Activated CD4-positive, alpha-beta T cell treated with anti-CD3 and anti-CD28 coated beads for 48 hours (primary cell): ENCODE data around the gene IL1B.

Source experiments
- DNase-seq: peaks from one replicate; pipeline ENCODE4 v3.0.0-alpha.2; 2020

IL1B gene

DNA sequence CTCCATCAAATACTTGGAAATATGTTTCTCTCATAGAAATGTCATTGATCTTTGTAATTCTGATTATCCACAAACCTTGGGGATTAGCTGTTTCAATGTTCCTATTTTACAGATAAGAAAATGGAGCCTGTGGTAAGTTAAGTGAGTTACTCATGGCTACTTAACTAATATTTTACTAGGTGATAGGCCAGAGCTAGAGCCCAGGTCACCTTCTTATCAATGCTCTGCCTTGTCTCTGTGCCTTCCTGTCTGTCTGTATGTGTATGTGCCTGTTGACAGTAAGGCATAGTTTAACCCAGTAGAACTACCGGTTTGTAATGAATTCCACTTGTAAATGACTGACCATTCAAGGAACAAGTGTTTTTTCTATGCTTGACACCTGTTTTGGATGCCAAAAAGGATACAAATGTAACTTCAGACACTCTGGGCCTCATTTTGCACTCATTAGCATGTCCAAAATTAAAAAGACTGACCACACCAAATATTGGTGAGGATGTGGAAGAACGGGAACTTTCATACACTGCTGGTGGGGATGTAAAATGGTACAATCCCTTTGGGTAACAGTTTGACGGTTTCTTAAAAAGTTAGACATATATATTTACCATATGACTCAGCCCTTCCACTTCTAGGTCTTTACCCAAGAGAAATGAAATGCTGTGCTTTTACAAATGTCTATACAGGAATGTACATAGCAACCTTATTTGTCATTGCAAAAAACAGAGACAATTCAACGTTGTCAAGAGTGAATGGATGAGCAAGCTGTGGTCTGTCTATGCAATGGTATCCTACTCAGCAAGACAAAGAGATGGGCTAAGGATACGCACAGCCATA is 32.7 kb downstream of the IL1B start:
- no peak for DNase-seq

DNA sequence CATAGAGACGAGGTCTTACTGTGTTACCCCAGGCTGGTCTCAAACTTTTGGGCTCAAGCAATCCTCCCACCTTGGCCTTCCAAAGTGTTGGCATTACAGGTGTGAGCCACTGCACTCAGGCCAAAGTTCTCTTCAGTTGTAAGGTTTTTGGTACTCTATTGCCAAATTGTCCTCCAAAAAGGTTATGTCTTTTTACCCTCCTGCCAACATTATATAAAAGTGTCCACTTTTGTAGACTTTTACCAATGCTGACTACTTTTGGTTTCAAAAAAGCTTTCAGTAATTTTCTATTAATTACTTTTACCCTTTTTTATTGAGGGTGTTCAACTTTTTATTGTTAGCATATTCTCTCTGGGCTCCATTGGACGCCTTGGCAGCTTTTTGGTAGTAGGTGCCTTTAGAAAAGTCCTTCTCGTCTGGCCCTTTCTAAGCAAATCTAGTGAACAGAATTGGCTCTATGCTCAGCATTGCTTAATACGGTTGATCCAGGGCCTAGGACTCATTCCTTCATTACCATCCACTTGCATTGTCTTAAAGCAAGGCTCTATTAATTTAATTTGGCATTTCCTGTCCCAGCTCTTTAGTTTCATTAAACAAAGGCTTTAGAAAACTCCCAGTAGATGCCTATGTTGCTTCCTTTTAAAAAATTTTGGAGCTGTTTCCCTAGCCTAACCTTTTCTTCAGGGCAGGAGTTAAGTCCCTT is 35.5 kb downstream of the IL1B start:
- no peak for DNase-seq

DNA sequence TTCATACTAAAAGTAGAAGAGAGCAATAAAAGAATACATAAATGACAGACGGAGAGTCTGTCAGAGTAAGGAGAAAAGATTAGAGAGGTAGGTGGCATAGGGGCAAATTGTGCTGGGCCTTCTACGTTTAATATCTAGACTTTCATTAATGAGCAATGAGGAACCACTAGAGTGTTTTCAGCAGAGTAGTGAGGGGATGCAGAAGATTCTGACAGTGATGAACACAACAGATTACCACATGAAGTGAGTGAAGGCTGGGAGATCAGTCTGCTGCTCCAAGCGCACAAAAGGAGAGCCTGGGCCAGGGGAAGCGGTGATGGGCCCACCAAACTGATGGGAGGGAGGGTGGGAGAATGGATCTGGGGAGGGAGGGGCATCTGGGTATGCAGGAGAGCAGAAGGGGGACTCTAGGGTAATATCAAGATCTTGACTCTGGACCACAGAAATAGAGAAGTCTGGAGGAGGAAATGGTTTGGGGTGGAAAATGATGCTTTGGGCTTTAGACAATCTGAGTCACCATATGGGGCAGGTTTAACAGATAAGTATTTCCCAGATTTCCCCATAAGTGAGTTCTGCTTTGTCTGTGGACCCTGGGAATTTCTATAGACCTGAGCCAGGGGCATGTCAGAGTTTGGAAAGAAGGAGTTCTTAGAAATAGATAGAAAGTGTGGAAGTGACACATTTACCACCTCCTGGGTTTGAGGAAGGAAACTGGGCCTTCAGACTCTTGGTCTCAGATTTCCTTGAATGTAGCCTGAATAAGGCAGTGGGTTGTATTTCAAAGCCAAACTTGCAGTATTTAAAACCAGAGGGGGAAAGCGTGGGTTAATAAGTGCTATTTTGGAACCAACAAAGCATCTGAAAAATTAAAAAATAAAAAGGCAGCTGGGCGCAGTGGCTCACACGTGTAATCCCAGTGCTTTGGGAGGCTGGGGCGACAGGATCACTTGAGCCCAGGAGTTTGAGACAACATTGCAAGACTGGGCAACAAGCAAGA is 37.3 kb downstream of the IL1B start:
- DNase-seq: no peak

DNA sequence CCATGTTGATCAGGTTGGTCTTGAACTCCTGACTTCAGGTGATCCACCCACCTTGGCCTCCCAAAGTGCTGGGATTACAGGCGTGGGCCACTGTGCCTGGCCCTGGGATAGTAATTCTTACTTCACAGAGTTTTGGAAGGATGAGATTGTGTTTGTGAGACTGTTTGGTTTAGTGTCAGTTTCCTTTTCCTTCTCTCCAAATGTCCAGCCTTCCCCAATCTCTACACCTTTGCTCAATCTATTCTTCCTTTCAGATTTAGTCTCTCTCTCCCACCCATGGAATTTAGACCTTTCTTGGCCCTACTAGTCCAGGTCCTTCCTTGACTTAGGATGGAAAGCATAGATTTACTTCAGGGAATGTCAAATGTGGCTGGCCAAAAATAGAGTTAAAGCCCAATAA is 40.1 kb downstream of the IL1B start:
- DNase-seq: no peak

DNA sequence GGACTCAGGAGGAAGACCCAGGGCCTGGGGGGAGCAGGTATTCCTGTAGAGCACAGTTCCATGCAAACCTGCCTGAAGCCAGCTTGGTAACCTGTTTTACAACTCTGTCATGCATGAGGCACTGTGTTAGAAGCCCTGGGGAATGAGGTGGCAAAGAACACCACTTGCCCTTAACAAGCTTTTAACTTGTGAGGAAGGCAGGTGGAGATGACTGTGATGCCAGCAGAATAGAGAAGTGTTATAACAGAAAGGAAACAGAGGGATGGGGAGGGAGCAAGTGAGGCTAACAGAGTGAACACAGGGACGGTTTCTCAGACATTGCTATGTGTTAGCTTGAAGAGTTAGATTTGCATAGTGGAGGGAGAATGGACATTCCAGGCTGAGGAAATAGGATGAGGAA is 40.8 kb downstream of the IL1B start:
- DNase-seq: no peak

DNA sequence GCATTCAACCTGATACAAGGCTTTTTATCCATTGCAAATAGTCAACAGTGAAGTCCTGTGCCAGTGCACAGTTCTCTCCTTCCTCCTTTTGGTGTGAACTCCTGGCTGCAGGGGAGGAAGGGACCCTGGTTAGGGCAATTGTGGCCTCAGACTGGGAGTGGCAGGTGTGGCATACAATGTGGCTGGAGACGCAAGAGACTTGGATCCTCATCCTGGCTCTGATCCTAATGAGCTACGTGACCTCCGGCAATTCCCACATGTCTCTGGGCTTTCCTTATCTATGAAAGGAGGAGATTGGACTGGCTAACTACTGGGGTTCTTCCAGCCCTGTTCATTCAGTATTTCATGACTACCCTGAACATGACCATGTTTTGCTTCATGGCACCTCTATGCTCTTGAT is 41.7 kb downstream of the IL1B start:
- no peak for DNase-seq

DNA sequence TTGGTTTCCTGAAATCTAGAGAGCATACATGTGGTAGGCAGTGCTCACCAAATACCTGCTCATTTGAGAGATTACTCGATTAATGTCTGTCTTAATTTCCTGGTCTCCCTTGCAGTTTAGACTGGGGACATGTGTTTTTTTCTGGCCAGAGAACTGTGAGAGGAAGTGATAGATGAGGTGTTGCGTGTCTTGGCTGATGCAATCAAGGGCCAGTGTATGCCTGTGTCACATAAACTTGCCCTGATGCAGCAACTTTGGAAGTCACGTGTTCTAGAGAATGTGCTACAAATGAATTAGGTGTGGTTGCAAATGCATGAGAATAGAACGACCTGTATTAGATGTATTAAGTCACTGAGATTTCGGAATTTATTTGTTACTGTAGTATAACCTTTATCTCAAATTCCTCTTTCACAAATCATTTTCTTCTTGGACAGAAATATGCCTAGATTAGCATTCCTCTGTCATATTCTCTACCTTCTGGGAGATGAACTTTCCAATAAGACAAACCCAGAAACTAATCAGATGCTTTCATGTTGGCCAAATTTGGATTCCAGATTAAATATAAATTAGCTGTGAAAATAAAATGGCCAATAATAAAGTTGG is 42.3 kb downstream of the IL1B start:
- peak; percentile 32 for DNase-seq

DNA sequence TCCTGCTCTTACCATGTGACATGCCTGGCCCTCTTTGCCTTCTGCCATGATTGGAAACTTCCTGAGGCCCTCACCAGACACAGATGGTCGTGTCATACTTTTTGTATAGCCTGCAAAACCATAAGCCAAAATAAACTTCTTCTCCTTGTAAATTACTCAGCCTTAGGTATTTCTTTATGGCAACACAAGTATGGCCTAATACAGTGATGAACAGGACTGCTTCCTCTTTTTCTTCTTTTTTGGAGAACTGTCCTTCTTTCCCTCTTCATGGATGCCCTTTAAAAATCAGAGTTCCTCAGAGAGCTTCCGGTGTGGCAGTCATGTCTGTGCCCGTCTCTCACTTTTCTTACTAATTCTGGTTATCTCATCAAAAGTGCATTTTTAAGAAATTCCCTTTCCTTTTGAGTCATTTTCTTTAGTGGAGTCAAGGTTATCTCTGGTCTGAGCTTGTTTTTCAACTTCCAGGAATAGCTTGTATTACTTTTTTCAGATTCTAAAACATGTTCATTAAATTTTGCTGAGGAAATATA is 43.1 kb downstream of the IL1B start:
- no peak for DNase-seq

DNA sequence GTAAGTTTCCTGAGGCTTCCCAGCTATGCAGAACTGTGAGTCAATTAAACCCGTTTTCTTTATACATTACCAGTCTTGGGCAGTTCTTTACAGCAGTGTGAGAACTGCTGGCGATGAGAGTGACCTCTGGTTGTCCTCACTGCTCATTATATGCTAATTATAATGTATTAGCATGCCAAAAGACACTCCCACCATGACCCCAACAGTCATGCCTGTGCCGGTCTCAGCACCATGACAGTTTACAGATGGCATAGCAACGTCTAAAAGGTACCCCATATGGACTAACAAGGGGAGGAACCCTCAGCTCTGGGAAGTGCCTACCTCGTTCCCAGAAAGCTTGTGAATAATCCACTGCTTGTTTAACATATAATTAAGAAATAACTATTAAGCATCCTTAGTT is 44.2 kb downstream of the IL1B start:
- no peak for DNase-seq

DNA sequence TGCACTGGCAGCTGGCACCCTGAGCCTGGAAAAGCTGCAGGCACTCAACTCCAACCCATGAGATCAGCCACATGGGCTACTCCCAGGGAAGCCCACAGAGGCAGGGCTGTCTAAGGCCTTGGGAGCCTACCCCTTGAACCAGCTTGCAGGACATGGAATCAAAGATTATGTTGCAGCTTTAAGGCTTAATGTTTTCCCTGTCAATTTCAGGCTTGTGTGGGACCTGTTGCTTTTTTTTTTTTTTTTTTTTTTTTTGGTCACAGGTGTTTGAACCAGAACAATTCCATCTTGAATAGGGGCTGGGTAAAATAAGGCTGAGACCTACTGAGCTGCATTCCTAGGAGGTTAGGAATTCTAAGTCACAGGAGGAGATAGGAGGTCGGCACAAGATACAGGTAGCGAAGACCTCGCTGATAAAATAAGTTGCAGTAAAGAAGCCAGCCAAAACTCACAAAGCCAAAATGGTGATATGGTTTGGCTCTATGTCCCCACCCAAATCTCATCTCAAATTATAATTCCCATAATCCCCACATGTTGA is 44.8 kb downstream of the IL1B start:
- no peak for DNase-seq

DNA sequence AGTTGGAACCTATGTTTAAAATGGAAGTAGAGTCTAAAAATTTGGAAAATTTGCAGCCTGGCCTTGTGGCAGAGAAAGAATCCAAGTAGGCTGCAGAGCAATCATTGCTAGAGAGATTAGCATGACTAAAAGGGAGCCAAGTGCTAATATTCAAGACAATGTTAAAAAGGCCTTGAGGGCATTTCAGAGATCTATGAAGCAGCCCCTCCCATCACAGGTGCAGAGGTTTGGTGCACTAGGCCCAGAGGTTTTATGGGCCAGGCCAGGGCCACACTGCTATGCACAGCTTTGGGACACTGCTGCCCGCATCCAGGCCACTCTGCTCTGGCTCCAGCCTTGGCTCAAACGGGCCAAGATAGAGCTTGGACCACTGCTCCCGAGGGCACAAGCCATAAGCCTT is 45.6 kb downstream of the IL1B start:
- DNase-seq: no peak

DNA sequence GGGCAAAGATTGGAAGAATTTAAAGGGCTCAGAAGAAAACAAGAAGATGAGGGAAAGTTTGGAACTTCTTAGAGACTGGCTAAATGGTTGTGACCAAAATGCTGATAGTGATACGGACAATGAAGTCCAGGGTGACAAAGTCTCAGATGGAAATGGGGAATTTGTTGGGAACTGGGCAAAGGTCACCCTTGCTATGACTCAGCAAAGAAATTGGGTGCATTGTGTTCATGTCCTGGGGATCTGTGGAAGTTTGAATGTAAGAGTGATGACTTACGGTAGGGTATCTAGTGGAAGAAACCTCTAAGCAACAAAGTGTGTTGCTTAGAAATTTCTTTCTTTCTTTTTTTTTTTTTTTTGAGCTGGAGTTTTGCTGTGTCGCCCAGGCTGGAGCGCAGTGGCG is 46.3 kb downstream of the IL1B start:
- no peak for DNase-seq

DNA sequence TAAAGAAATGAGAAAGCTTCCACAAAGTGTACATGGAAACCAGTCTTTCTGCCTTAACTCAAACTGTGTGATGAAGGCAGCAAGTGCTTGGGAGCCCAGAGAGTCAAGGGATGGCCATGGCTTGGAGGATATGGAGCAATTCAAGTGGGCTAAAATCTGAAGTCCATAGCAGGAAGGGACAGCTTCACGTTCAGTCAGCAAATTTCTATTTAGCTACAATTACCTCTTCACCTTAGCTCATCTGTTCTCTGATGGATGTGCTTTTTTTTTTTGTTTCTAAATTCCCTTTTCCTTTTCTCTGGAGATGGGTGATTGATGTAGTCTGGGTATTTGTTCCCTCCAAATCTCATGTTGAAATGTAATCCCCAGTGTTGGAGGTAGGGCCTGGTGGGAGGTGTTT is 47.4 kb downstream of the IL1B start:
- no peak for DNase-seq

DNA sequence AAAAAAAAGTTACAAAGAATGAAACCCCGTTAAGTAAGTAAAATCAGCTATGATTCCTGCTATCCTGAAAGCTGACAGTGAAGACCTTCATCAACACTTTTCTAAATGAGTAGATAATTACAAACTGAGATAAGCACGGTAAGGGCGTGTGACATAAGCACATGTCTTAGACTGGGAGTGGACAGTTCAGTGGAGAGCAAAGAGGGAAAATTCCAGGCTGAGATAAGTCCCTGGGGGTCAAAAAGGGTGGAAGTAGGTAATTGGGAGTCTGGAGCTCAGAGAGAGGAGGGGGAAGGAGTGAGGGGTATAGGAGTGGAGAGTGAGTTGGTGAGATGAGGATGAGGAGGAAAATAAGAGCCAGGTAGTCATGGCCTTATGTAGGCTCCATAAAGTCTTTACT is 47.9 kb downstream of the IL1B start:
- DNase-seq: no peak

DNA sequence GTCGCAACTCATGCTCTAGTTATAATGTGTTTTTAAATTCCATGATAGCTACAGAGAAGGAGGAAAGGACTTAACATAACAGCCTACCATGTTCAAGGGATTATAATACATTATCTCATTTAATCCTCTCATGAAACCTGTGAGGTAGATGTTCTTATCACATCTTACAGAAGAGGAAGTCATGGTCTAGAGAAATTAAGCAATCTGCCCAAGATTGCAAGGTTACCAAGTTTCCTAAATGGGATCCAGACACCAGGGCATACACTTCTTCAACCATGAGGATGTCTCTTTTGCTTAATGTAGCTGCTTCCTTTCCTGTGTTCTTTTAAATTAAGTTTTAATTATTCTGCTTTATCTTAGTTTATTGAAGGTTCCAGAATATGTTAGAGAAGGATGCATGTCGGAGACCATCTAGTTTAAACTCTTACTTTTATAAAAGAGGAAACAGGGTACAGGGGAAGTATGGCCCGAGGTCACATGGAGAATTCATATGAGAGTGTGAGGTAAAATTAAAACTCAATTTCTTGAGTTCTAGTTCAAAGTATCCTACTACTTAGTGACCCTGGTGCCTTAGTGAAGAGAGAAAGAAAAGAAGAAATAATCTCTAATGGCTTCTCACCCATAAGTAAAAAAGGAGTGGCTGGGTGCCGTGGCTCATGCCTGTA is 48.7 kb downstream of the IL1B start:
- no peak for DNase-seq

DNA sequence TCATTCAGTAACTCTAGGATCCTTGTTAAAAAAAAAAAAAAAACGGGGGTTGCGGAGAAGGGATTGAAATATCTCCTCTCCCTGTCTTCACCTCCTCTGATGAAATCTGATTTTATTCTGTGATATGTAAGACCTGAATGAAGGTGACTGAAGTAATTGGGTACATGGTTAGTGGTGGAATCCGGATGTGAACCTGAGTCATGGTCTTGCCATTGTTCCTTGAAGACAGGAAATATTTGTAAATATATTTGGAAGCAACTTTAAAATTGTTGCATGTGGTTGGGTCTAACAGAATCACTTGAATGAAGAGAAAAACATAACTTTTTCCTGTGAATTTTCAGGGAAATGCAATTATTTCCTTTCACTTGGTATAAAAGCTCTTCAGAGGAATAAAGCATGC is 49.3 kb downstream of the IL1B start:
- DNase-seq: no peak

DNA sequence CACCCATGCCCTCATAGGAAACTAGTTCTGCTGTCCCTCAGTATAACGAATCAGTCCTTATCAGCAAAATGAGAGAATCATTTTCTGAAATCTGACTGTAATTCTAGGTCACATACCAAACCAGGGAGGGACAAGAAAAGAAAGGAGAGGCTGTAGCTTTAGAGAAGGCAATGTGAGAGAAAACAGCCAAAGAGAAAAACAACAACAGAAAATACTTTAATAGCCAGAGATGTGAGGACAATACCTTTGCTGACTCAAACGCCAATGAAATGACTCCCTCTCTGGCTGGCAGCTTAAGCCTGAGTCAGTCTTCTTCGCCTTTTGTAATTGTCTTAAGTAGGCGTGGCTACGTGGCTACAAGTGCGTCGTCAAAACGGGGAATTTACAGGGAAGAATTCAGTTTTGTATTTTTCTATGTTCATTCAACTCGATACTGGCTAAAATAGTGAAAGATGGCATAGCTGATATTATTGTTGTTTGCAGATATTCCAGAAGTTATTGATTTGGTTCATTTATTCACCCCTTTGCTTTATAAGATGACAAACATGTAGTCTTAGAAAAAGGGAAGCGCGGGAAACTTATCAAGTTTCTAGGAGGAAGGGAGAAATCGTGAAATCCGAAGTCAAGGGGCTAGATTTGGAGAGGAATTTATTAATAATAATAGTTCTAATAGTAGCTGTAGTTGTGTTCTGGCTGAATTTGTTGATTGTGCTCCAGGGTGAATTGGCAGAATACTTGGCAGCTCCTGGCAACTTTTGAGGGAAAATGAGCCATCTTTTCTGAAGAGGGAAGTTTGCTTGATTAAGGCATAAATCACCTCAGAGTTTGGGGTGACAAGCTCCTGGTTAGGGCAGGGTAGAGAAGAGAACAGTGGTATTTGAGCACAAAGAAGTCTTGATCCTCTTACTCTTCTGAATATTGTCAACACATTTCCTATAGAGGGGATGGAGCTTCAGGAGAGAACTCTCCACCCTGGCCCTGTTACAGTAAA is 52.1 kb downstream of the IL1B start, which contains the start of gene IL1A:
Gene IL1A, minus strand, starts transcription at position 295 of the 991 bp plus-strand sequence. CDS start 723 bp downstream, outside the sequence.
- DNase-seq: no peak

DNA sequence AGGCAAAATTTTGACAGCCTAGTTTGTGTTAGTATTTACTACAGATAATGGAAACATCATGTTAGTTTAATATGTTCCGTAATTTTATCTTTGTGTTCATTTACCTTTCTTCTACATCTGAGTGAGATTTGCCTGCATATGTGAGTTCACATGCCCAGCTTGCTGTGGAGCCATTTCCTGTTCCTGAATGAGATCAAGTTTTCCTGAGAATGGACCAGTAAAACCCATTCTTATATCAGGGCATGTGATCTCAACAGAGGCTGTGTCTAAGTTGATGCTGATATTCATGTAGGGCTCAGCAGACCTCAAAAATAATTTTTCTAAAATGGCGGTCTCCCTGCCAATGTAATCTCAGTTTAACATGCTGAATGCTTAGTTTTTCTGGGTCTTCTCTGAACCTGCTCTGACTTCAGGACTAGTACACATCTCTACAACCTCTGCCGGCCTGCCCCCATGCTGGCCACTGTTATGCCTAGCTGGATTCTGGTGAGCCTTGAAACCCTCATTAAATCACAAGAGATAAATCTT is 53.3 kb downstream of the IL1B start:
- DNase-seq: no peak

DNA sequence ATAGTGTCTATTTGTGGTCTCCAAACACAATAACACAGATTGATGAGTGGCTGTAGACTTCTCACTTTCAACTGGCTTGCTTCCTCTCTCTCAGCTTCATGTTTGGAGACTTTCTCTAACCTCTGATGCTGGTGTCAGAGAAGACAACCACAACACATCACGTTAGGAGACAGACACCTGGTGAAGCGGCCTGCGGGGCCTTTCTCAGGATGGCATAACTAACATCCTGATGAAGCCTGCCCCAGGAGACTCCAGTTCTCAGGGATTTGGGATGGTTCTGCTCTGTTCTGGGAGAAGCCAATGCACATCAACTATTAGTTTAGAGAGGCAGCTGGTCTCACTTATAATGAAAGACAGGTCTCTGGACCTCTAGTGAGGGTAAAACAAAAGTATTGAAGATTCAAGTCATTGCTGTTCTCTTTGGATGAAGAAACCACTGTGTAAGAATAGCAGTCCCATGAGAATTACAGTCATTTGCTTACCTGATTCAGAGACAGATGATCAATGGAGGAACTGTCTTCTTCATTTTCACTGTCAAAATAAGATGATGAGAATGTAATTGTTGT is 54.3 kb downstream of the IL1B start:
- no peak for DNase-seq
